HG03108 (cell line): ENCODE results near the gene FLOT1.
A peak's percentile ranks its signal among the peaks of the same experiment; 100 is the strongest.

Source experiments
- ATAC-seq: cut with Tn5 transposase; IDR thresholded peaks from one replicate; pipeline ENCODE4 v1.9.1; 2021; ENCODE audit warnings: moderate library complexity; ENCODE audit not compliant: unreplicated experiment

FLOT1 gene

DNA sequence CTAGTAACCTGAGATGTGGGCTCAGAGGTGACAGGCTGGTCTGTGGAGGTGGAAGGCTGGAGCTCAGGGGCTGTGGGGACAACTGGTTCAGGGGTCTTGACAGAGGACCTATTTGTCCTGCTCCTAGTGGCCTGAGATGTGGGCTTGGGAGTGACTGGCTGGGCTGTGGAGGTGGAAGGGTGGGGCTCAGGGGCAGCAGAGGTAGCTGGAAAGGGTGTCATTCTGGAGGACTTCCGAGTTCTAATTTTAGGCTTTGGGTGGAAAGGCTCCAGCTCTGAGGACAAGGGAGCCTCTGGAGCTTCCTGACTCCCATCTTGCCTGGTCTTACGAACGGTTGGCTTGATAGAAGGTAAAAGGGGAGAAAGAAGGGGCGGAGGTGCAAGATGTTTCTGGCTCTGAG, 36.9 kb downstream of the FLOT1 start:
- ATAC-seq, result no peak

GRCh38 chr6:30703821-30704220, 38.7 kb downstream of the FLOT1 start:
- no peak for ATAC-seq

GRCh38 chr6:30703011-30703410, 39.5 kb downstream of the FLOT1 start:
- ATAC-seq, result no peak

GRCh38 chr6:30700340-30700739, 42.1 kb downstream of the FLOT1 start:
- ATAC-seq, result no peak

DNA sequence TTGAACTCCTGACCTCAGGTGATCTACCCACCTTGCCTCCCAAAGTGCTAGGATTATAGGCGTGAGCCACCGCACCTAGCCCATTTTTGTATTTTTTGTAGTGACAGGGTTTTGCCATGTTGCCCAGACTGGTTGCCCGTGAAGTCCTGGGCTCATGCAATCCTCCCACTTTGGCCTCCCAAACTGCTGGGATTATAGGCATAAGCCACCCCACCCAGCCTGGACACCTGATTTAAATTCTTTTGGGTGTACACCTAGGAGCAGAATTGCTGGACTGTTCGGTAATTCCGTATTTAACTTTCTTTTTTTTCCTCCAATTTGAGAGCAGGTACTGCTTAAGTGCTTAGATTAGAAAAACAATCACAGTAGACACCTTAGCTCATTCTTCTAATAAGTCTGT, 46.1 kb downstream of the FLOT1 start:
- ATAC-seq, result no peak

DNA sequence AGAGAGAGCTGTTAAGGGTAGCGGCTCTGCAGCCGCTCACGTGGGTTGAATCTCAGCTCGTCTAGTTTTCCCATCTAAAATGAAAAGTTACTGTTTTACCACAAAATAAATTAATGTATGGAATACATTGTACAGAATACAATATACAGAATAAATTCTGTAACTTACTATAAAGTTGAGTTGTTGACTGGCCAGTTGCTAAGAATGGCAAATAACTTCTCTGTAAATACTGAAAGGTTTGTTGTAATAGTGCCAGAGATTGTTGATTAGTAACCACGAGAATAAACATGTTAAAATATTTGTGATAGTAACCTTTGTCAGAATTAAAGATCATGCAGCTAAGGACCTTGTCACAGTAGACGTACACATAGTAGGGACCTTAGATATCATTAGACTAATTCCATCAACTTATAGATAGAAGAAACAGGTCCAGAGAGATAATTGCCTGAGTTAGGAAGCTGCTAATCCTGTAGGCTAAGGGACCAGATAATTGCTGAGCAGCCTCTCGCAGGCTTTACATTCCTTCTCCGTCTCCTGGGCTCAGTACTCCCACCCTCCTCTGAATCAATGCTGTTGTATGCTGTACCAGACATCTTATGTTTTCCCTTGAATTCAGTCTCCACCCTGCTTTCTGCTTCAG, 51.2 kb downstream of the FLOT1 start:
- no peak for ATAC-seq

DNA sequence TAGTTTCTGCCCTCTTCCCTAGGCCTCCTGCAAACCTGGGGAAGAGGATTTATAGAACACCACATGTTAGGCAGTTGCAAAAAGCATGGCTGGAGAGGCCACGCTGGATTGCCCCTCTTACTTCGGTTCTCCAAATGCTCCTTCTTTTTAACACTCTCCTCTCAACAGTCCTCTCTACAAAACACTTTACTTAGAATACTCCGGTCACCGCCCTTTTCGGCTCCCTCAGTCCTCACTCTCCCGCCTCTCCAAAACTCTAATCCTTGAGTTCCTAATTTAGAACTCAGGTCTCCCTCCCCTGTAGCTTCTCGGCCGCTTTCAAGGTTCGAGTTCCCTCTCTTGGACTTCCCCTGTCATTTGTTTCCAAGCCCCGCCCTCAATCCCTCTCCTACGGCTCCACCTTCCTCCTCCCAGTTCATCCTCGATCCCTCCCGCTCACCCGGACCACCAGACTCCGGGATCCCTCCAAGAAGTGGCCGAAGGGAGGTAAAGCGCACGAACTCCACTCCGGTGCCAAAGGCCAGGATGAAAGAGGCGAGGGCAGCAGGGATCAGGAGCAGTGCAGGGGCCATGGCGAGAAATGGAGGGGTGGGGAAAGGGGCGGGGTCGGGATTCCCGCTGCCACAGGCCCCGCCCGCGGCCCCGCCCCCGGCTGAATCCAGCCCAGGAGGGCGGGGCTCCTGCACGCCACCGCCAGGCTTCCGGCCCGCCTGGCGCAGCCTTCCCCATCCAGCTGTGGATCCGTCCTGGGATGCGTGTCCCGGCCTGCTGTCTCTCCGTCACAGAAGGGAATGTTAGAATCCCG, 51.9 kb downstream of the FLOT1 start, which contains the start of gene NRM:
Gene NRM (minus strand): TSS at position 582 of the 805 bp plus-strand sequence. CDS start 10 bp downstream, at position 572.
- ATAC-seq, result peak; percentile 26

DNA sequence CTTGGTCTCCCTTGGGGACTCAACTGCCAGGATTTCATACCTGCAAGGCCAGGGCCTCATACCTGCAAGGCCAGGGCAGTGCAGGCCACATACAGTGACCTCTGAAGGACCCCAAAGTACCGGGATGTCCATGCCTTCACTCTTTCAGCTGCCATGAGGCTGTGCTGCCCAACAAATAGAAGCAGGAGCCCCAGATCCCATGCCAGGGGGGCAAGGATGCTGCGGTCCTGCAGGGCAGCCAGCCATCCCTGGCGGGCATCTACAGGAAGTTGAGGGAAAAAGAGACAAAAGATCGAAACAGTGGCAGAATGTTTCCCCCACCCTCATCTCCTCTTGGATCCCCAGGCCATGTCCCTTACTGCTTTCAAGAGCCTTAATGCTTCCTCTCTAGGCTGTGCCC, 52.5 kb downstream of the FLOT1 start:
- ATAC-seq, result no peak

- ATAC-seq, result no peak
Measured at GRCh38 chr6:30689022-30689865, 53.2 kb downstream of the FLOT1 start.

DNA sequence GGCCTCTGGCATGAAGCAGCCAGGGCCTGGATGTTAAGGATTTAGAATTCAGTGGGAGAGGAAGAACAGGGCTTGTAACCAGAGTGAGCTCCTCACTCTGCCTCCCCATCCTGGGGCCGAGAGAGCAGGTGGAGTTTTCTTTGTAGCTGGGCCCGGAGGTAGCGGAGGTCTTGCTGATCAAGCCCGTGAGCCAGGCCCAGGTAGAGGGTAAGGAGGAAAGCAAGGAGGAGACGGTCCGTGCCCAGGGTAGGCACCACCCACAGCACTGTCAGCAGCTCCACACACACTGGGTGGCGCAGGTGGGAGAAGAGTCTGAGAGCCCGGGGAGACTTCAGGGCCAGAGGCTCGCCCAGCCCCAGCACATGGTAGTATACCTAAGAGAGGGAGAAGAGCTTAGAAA, 53.9 kb downstream of the FLOT1 start:
- peak; percentile 16 for ATAC-seq

GRCh38 chr6:30687659-30688431, 54.6 kb downstream of the FLOT1 start:
- ATAC-seq, result no peak

- ATAC-seq, result peak; percentile 44
Measured at GRCh38 chr6:30686908-30687658, 55.4 kb downstream of the FLOT1 start.

GRCh38 chr6:30686009-30686907, 56.2 kb downstream of the FLOT1 start, which contains the start of gene PPP1R18:
Gene PPP1R18 (minus strand): TSS chr6:30686645. CDS start chr6:30686018, 627 bp downstream.
- ATAC-seq, result no peak

DNA sequence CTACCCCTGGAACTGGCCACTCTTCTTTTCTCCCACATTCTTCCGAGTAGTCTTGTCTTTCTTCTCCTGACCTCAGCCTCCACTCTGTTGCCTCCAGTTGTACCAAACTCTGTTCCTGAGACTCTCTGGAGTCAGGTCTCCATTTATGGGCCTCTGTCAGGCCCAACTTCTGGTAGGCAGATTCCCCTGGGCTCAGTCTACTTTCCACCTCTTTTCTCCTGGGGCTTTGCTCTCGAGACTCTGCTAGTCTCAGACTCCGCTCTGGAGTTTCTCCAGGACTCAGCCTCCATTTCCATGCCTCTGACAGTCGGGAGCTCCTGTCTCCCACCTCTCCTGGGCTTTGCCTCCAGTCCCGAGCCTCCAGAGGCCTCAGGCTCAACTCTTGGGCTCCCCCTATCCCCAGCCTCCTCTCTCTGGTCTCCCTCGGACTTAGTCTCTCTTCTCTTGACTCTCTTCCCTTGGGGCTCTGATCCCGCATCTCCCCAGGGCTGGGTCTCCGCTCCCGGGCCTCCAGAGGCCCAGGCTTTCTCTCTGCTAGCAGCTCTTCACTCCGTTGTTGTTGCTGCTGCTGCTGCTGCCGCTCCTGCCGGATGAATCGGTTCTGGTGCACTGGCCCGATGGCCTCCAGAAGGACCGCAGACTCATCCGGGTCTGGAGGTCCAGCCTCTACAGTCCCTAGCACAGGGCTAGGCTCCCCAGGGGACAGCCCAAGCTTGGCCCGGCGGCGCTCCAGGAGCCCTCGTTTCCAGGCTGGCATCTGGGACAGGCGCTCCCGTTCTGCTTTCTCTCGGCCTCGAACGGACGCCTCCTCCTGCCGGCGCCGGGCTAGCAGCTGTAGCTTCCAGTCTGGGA, 57.1 kb downstream of the FLOT1 start:
- no peak for ATAC-seq

GRCh38 chr6:30684386-30685156, 57.9 kb downstream of the FLOT1 start:
- no peak for ATAC-seq

DNA sequence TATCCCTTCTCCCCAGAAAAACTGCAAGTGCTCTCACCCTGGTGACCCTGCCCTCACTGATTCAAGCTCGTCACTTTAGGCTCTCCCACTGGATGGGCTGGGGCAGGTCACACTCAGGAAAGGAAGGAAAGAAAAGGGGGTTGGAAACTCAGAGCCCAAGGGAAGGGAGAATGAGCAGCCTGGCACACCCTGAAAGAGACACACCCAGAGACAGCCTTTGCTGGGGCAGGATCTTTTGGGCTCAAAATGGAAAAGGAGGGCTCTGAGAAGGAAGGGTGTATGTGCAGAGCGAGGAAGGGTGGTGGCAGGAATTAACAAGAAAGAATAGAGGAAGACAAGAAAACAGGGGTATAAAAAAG, 58.5 kb downstream of the FLOT1 start:
- ATAC-seq, result no peak
